Measurements from ENCODE around the gene LENG9. TPM values are rescaled to one million over a fixed set of nuclear protein-coding genes. Genes with fewer than 3 reads are reported as not detected.

The LENG9 gene
- total RNA-seq, 2 experiments from 2014 or later: 1.8 to 6.0 TPM

DNA sequence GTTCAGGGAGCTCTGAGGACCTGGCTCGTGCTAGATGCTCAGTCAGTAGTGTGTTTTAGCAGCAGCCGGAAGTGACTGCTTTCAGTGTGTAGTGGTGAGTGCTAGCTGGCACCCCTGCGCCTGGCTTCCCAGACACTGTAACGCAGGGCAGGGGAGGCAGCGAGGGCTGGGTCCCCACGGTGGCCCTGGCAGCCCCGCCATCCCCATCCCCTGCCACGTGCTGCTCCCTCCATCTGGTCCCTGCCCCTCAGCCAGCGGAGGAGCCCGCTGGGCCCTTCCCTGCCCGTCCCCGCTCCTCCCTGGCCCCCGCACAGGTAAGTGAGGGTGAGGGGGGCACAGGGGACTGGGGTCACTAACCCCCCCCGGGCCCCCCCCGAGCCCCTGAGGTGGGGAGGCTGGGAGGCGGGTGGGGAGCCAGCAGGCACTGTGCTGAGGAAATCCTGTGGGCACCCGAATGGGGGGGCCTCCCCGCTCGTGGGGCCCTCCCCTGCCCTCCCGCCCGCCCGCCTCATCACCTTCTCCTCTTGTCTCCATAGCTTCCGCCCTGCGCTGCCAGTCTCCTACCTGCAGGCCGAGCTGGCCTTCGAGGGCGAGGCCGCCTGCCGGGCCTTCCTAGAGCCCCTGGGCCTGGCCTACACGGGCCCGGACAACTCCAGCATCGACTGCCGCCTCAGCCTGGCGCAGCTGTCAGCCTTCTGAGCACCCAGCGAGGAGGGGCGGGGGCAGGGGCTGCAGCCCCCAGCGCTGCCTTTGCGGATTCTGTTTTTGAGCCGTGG lies 3.2 kb downstream of the LENG9 start:
- no peaks in the 10 kb centered on the region; the same call in 1 of the 2 replicates for H4K20me1 ChIP-seq (ENCODE audit: insufficient read depth, low read length)

DNA sequence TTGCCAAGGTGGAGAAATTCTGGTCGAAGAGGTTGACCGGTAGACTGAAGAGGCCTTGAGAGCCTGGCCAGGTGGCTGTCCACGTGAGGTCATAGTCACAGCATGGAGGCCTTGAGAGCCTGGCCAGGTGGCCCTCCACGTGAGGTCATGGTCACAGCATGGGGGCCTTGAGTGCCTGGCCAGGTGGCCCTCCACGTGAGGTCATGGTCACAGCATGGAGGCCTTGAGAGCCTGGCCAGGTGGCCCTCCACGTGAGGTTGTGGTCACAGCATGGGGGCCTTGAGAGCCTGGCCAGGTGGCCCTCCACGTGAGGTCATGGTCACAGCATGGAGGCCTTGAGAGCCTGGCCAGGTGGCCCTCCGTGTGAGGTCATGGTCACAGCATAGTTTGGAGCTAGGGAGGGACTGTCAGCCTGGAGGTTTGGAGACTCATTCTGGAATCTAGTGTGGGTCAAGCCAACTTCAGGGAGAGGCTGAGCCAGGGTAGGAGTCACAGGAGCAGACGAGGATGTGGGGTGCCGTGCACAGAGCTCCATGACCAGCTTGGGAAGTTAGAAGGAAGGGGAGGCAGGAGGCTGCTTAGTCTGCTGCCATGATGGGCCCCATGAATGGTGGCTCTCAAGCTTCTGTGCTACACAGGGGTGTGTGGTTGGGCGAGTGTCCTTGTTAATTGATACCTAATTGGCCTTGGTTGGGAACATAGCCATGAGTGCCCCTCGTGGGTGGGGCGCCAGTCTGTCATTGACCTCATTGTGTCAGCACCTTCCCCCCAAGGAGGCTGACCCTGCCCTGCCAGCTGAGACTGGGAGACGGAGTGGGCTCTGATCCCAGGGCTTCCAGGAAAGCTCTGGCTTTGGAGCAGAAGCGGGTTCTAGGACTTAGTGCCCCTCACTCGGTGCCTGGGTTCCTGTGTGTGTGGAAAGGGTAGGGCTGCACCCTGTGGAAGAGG lies 4.0 kb downstream of the LENG9 start:
- TSS peak; percentile 33 for BruUV-seq (replicated peaks)
- H3K27ac ChIP-seq (ENCODE audit: low read depth, low read length, poor library complexity, severe bottlenecking): no peak overlapping the region
- CTCF ChIA-PET (ENCODE audit: unreplicated experiment): no interaction called here
- H3K9me2 ChIP-seq (ENCODE audit: insufficient read depth, low read length): no peaks in the 10 kb centered on the region
- H3K4me1 ChIP-seq (ENCODE audit: insufficient read depth, low read length, poor library complexity, severe bottlenecking): peaks cover 16% of the 10 kb centered on the region
- TF ChIP-seq, protein P1, sequence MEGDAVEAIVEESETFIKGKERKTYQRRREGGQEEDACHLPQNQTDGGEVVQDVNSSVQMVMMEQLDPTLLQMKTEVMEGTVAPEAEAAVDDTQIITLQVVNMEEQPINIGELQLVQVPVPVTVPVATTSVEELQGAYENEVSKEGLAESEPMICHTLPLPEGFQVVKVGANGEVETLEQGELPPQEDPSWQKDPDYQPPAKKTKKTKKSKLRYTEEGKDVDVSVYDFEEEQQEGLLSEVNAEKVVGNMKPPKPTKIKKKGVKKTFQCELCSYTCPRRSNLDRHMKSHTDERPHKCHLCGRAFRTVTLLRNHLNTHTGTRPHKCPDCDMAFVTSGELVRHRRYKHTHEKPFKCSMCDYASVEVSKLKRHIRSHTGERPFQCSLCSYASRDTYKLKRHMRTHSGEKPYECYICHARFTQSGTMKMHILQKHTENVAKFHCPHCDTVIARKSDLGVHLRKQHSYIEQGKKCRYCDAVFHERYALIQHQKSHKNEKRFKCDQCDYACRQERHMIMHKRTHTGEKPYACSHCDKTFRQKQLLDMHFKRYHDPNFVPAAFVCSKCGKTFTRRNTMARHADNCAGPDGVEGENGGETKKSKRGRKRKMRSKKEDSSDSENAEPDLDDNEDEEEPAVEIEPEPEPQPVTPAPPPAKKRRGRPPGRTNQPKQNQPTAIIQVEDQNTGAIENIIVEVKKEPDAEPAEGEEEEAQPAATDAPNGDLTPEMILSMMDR (conservative IDR thresholded peaks at IDR 0.05; ENCODE audit: low read length): no peak
- no peak for TF ChIP-seq EZH2phosphoT487 (IDR thresholded peaks at IDR 0.05; ENCODE audit: borderline replicate concordance, low read depth, low read length)
- DNase-seq (ENCODE audit: low spot score): no peak
- intact Hi-C loops (cut with micrococcal nuclease; ENCODE audit: unreplicated experiment): no loop called here
- no peak overlapping the region for H3K4me3 ChIP-seq (ENCODE audit: low read depth, low read length, poor library complexity, severe bottlenecking)
- POLR2A ChIA-PET: no interaction called here
- no peak overlapping the region for H3K4me2 ChIP-seq (ENCODE audit: low read length)
- no peak overlapping the region for H2AFZ ChIP-seq (ENCODE audit: low read length)
- peaks cover 80% of the 10 kb centered on the region for H3K36me3 ChIP-seq (ENCODE audit: insufficient read depth, low read length)
- no peaks in the 10 kb centered on the region; the same call in 1 of the 2 replicates for H4K20me1 ChIP-seq (ENCODE audit: insufficient read depth, low read length)
- no peaks in the 10 kb centered on the region for H3K79me2 ChIP-seq (ENCODE audit: insufficient read depth, low read depth, low read length)
- no peaks in the 10 kb centered on the region for H3K9me3 ChIP-seq (ENCODE audit: low read length)

More for the DNA sequence above, 3.2 kb downstream of the LENG9 start:
- POLR2A ChIA-PET: no interaction called here
- H3K79me2 ChIP-seq (ENCODE audit: insufficient read depth, low read depth, low read length): no peaks in the 10 kb centered on the region
- CTCF ChIA-PET (ENCODE audit: unreplicated experiment): no interaction called here
- H3K4me2 ChIP-seq (ENCODE audit: low read length): no peak overlapping the region
- peaks cover 20% of the 10 kb centered on the region for H3K4me1 ChIP-seq (ENCODE audit: insufficient read depth, low read length, poor library complexity, severe bottlenecking)
- H3K9me3 ChIP-seq (ENCODE audit: low read length): no peaks in the 10 kb centered on the region
- H3K4me3 ChIP-seq (ENCODE audit: low read depth, low read length, poor library complexity, severe bottlenecking): no peak overlapping the region
- no peaks in the 10 kb centered on the region for H3K9me2 ChIP-seq (ENCODE audit: insufficient read depth, low read length)
- H2AFZ ChIP-seq (ENCODE audit: low read length): no peak overlapping the region
- TF ChIP-seq, protein P1 (conservative IDR thresholded peaks at IDR 0.05; ENCODE audit: low read length): no peak
- TF ChIP-seq EZH2phosphoT487 (IDR thresholded peaks at IDR 0.05; ENCODE audit: borderline replicate concordance, low read depth, low read length): no peak
- no TSS peak for BruUV-seq (replicated peaks)
- H3K36me3 ChIP-seq (ENCODE audit: insufficient read depth, low read length): peaks cover 71% of the 10 kb centered on the region
- intact Hi-C loops (cut with micrococcal nuclease; ENCODE audit: unreplicated experiment): no loop called here
- no peak overlapping the region for H3K27ac ChIP-seq (ENCODE audit: low read depth, low read length, poor library complexity, severe bottlenecking)
- no peak for DNase-seq (ENCODE audit: low spot score)
